ENCODE data around the gene NDST3.
A peak's percentile ranks its signal among the peaks of the same experiment; 100 is the strongest.

The NDST3 gene

DNA sequence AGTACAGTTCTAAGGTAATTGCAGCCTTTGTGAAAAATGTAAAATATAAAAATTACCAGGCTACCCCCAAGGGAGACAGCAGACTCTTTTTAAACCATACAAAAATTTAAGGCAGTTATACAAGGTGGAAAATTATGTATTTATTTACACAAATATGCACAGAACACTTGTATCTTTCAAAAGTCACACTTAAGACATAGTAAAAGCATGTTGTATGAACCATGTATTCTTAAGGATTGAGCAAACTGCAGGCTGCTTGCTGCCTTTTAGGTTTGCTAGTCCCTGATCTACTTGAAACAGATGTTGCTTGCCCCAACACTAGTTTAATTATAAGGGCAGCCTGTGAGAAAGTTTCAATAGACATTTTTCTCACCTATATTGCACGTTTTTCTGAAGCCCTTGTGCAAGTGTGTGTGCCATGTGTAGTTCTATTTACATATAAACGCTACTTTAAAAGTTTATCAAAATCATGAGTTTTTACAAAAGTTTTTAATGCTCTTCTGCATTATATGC lies 245.7 kb downstream of the NDST3 start:
- Histone ChIP-seq H3K9me3 (ENCODE audit: control insufficient read depth, insufficient read depth, low read length) (no peaks in the 10 kb centered on the region), H3K9ac (ENCODE audit: low read depth, low read length) (peak overlapping the region; percentile 47), H3K36me3 (ENCODE audit: control insufficient read depth, insufficient read depth, low read length) (no peaks in the 10 kb centered on the region), H3K27me3 (ENCODE audit: control insufficient read depth, insufficient read depth, low read length) (no peaks in the 10 kb centered on the region), H3K4me1 (ENCODE audit: control insufficient read depth, insufficient read depth, low read length) (peaks cover 4% of the 10 kb centered on the region), H3K4me3 (ENCODE audit: low read depth, low read length) (peak overlapping the region; percentile 69)

DNA sequence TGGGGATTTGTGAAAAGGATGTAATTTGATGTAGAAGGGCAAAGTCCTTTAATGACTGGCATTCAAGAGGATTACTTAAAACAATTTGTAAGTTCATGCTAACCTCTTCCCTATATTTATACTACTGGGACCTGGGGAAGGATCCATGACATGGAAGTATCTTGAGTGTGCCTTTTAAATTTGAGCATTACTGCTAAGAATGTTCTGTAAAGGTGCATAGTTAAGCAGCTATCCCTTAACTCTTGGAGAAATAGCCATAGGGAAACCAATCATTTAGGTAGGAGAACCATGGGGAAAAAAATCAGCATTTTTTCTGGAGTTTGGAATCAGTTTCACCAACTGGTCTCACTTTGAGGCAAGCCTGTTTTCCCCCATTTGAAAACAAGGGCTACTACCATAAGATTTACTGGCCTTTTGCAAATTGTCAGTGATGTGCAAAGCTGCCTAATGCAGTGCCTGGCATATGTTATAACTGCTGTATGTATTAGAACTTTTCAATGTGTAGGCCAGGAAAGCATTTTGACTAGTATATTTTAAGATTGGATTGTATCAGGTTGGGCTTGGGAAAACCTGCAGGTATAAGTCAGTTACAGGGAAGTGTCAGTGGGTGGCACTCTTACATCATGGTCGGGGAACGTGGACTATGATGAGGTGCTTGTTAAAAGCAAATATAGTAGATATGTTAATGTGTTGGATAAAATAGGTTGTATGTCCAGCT lies 246.4 kb downstream of the NDST3 start:
- Histone ChIP-seq H3K27me3 (ENCODE audit: control insufficient read depth, insufficient read depth, low read length) (no peaks in the 10 kb centered on the region), H3K9me3 (ENCODE audit: control insufficient read depth, insufficient read depth, low read length) (no peaks in the 10 kb centered on the region), H3K4me3 (ENCODE audit: low read depth, low read length) (no peak overlapping the region), H3K4me1 (ENCODE audit: control insufficient read depth, insufficient read depth, low read length) (peaks cover 4% of the 10 kb centered on the region), H3K36me3 (ENCODE audit: control insufficient read depth, insufficient read depth, low read length) (no peaks in the 10 kb centered on the region), H3K9ac (ENCODE audit: low read depth, low read length) (peak overlapping the region; percentile 47)

DNA sequence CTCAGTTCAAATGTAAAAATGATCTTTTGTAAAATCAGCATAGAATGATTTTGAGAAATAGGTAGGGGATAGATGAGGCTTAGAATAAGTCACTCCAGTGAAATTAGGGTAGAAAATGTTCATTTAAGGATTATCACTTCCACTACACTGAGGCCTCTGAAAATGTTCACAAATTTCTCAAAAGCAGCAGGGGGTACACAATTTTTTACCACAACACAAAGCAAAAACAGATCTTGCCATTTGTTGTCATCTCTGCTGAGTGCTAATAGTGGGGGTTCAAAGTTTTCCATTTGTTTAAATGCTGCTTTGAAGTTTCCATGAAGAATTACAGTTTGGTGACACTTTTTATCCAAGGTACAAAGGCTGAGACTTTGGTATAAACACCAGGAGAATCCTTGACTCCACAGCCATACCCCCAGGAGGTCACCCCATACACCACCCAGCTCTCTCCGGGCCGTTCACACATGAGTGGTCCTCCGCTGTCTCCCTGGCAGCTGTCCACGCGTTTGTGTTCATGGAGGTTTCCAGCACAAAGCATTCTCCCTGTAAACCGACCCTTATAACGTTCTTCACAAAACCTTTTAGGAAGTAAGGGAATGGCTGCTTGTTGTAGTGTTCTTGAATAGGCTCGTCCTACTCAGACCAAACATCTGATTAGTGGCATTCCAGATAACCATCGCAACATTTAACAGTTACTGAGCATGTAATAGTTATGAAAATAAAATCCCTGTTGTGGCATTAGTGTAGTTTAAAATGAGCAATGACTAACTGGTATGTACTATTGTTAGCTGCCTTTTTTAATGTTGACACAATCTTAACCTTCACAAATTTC lies 247.5 kb downstream of the NDST3 start:
- Histone ChIP-seq H3K4me1 (ENCODE audit: control insufficient read depth, insufficient read depth, low read length) (peaks cover 4% of the 10 kb centered on the region), H3K36me3 (ENCODE audit: control insufficient read depth, insufficient read depth, low read length) (no peaks in the 10 kb centered on the region), H3K9me3 (ENCODE audit: control insufficient read depth, insufficient read depth, low read length) (no peaks in the 10 kb centered on the region), H3K27me3 (ENCODE audit: control insufficient read depth, insufficient read depth, low read length) (no peaks in the 10 kb centered on the region), H3K9ac (ENCODE audit: low read depth, low read length) (no peak overlapping the region), H3K4me3 (ENCODE audit: low read depth, low read length) (no peak overlapping the region)

DNA sequence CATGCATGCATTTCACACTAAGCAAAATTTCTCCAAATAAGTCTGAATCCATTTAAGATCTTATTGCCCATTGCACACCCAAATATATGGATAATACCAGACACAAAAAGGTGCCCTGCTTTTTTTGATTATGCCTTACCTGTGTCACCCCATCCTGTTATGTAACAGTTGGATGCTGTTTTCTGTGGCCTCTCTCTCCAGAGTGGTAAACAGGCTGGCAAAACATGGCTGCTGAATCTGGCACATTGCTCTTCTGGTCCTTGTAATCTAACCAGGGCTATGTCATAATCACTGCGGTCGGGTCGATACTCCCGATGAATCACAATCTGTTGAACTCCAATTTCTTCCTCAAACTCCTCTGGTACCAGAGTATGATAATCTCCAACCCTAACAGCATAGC lies 248.4 kb downstream of the NDST3 start:
- H3K36me3 ChIP-seq (ENCODE audit: control insufficient read depth, insufficient read depth, low read length) = no peaks in the 10 kb centered on the region
- peaks cover 2% of the 10 kb centered on the region for H3K4me1 ChIP-seq (ENCODE audit: control insufficient read depth, insufficient read depth, low read length)
- H3K9me3 ChIP-seq (ENCODE audit: control insufficient read depth, insufficient read depth, low read length) = no peaks in the 10 kb centered on the region
- H3K9ac ChIP-seq (ENCODE audit: low read depth, low read length) = no peak overlapping the region
- H3K4me3 ChIP-seq (ENCODE audit: low read depth, low read length) = no peak overlapping the region
- H3K27me3 ChIP-seq (ENCODE audit: control insufficient read depth, insufficient read depth, low read length) = no peaks in the 10 kb centered on the region

DNA sequence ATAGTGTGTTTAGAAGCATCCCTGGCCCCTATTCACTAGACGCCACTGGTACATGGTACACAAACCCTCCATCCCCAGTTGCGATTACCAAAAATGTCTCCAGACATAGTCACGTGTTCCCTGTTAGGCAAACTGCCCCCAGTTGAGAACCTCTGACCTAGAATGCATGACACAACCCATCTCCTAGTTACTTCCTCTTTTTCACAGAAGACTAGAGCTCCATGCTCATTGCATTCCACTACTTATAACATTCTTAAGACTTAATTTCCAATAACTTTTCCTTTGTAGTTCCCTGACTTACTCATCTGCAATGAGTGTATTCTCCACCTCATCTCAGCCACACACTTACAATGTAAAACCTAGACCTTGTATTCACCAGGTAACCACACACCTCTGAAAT lies 249.9 kb downstream of the NDST3 start:
- Histone ChIP-seq H3K9ac (ENCODE audit: low read depth, low read length) (no peak overlapping the region), H3K9me3 (ENCODE audit: control insufficient read depth, insufficient read depth, low read length) (no peaks in the 10 kb centered on the region), H3K36me3 (ENCODE audit: control insufficient read depth, insufficient read depth, low read length) (no peaks in the 10 kb centered on the region), H3K4me3 (ENCODE audit: low read depth, low read length) (no peak overlapping the region), H3K4me1 (ENCODE audit: control insufficient read depth, insufficient read depth, low read length) (no peaks in the 10 kb centered on the region), H3K27me3 (ENCODE audit: control insufficient read depth, insufficient read depth, low read length) (no peaks in the 10 kb centered on the region)

DNA sequence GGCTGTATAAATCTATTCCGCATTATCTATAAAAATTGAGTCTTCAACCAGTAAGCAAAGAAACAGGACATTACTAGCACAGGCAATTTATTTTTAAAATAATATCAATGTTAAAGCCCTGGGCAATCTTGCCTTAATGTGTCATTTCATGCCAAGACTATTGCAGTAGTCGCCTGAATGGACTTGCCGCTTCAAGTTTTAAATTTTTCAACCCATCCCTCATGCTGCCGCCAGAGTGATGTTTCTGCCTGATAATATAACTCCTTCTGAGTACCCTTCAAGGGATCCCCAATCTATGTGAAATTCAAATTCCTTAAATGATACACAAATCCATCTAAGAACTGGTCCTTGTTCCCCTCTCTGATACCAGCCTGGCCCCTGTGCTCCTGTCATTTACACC lies 251.6 kb downstream of the NDST3 start:
- Histone ChIP-seq H3K4me1 (ENCODE audit: control insufficient read depth, insufficient read depth, low read length) (no peaks in the 10 kb centered on the region), H3K4me3 (ENCODE audit: low read depth, low read length) (no peak overlapping the region), H3K27me3 (ENCODE audit: control insufficient read depth, insufficient read depth, low read length) (no peaks in the 10 kb centered on the region), H3K9me3 (ENCODE audit: control insufficient read depth, insufficient read depth, low read length) (no peaks in the 10 kb centered on the region), H3K36me3 (ENCODE audit: control insufficient read depth, insufficient read depth, low read length) (no peaks in the 10 kb centered on the region), H3K9ac (ENCODE audit: low read depth, low read length) (no peak overlapping the region)

DNA sequence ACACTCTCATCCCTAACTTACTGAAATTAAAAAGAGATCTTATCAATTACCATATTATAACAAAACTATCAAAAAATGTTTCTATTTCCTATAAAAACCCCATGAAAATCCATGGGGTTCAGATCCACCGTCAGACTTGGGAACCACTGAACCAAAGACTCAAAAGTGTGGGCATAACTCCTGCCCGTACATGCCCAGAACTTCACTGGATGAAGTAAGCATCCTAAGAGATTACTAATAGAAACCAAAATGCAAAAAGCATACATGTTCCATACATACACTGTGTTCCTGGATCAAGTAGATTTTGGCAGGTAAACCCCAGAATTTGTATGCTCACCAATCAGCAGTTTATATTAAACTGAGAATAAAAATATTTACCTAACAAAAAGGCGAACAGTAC lies 252.4 kb downstream of the NDST3 start:
- H3K9ac ChIP-seq (ENCODE audit: low read depth, low read length) = no peak overlapping the region
- no peaks in the 10 kb centered on the region for H3K9me3 ChIP-seq (ENCODE audit: control insufficient read depth, insufficient read depth, low read length)
- H3K27me3 ChIP-seq (ENCODE audit: control insufficient read depth, insufficient read depth, low read length) = no peaks in the 10 kb centered on the region
- H3K4me3 ChIP-seq (ENCODE audit: low read depth, low read length) = no peak overlapping the region
- no peaks in the 10 kb centered on the region for H3K4me1 ChIP-seq (ENCODE audit: control insufficient read depth, insufficient read depth, low read length)
- H3K36me3 ChIP-seq (ENCODE audit: control insufficient read depth, insufficient read depth, low read length) = no peaks in the 10 kb centered on the region

DNA sequence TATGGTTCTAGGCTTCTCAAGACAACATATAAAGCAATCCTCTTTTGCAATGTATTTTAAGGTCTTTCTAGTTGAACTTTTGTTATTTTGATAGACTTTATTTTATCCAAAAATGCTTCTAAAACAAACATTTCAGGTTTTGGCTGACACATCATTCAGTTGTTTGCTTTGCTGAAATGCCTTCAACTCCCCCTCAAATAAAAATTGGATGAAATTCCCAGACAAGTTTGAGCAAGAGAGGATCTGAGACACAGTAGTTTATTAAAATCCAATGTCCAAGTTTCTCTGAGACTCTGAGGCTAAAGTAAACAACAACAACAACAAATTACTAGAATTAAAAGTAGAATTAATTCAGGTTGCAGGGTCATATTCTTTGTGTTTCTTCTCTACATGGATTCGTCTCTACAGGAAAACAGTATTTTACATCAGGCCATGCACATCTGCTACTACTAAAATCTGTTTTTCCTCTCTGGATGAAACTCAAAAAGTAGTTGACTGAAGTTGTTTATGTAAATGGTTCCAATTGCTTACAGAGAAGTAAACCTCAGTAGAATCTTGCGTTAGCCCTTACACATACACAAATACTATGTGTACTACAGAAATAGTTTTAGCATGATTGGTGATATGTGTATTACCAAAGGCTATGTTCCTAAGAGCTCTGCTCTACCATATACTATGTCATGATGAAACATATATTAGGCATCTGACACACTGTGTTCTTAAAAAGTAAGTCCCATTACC lies 253.6 kb downstream of the NDST3 start:
- no peaks in the 10 kb centered on the region for H3K9me3 ChIP-seq (ENCODE audit: control insufficient read depth, insufficient read depth, low read length)
- H3K27me3 ChIP-seq (ENCODE audit: control insufficient read depth, insufficient read depth, low read length) = no peaks in the 10 kb centered on the region
- no peaks in the 10 kb centered on the region for H3K4me1 ChIP-seq (ENCODE audit: control insufficient read depth, insufficient read depth, low read length)
- no peak overlapping the region for H3K9ac ChIP-seq (ENCODE audit: low read depth, low read length)
- H3K4me3 ChIP-seq (ENCODE audit: low read depth, low read length) = no peak overlapping the region
- H3K36me3 ChIP-seq (ENCODE audit: control insufficient read depth, insufficient read depth, low read length) = no peaks in the 10 kb centered on the region

DNA sequence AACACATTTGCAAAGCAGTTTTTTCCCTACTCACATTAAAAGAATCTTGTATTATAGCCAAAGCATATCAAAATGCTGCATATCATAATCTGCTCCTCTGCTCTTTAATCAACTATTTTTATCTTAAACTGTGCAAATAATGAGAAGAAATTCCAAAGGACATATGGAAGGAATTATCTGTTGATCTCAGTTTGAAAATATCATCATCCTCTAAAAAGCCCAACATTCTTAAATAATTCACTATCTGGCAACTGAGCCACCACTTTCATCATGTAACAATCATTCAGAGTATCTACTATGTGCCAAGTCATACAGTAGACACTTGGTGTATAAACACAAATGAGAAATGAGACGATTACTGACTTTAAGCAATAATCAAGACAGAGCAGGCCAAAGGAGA lies 255.5 kb downstream of the NDST3 start:
- Histone ChIP-seq H3K36me3 (ENCODE audit: control insufficient read depth, insufficient read depth, low read length) (no peaks in the 10 kb centered on the region), H3K4me1 (ENCODE audit: control insufficient read depth, insufficient read depth, low read length) (no peaks in the 10 kb centered on the region), H3K9ac (ENCODE audit: low read depth, low read length) (no peak overlapping the region)

DNA sequence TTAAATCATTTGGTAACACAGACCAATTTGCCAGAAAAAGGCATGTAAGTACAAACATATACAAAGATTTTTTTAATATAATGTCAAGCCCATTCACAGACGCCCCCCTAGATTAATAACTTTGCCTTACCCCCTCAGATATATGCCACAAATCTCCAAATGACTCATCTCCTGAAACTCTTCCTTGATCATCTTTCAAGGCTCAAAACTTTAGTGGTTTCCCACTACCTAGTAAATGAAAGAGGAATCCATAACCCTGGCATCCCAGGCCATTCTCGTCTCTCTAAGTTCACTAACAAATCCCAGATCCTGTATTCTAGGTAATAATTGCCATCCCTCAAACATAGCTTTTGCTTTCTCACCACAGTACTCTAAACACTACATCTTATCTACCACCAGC lies 256.7 kb downstream of the NDST3 start:
- no peaks in the 10 kb centered on the region for H3K36me3 ChIP-seq (ENCODE audit: control insufficient read depth, insufficient read depth, low read length)
- no peaks in the 10 kb centered on the region for H3K27me3 ChIP-seq (ENCODE audit: control insufficient read depth, insufficient read depth, low read length)
- no peak overlapping the region for H3K9ac ChIP-seq (ENCODE audit: low read depth, low read length)
- H3K4me1 ChIP-seq (ENCODE audit: control insufficient read depth, insufficient read depth, low read length) = no peaks in the 10 kb centered on the region
- H3K9me3 ChIP-seq (ENCODE audit: control insufficient read depth, insufficient read depth, low read length) = no peaks in the 10 kb centered on the region
- no peak overlapping the region for H3K4me3 ChIP-seq (ENCODE audit: low read depth, low read length)

More for the DNA sequence above, 255.5 kb downstream of the NDST3 start:
- no peak overlapping the region for H3K4me3 ChIP-seq (ENCODE audit: low read depth, low read length)
- H3K9me3 ChIP-seq (ENCODE audit: control insufficient read depth, insufficient read depth, low read length) = no peaks in the 10 kb centered on the region
- no peaks in the 10 kb centered on the region for H3K27me3 ChIP-seq (ENCODE audit: control insufficient read depth, insufficient read depth, low read length)

DNA sequence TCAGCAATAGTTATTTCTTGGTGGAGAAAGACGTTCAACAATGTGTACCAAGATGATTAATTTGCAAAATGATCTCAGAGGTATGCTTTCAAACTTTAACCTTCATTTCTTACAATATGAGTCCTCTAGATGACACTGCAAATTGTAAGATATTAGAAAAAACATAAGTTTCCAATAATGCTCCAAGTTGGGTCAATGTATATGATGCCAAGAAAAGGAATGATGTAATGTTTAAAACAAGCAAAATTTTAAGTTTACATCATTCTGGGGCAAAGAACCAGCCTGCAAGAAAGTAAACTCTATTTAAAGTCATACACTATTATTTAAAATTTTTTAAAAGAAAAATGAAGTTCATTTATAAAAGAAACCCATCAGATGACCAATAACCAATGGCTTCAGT lies 262.4 kb downstream of the NDST3 start:
- Histone ChIP-seq H3K4me3 (ENCODE audit: low read depth, low read length) (no peak overlapping the region), H3K36me3 (ENCODE audit: control insufficient read depth, insufficient read depth, low read length) (no peaks in the 10 kb centered on the region), H3K9ac (ENCODE audit: low read depth, low read length) (no peak overlapping the region), H3K4me1 (ENCODE audit: control insufficient read depth, insufficient read depth, low read length) (no peaks in the 10 kb centered on the region), H3K9me3 (ENCODE audit: control insufficient read depth, insufficient read depth, low read length) (no peaks in the 10 kb centered on the region), H3K27me3 (ENCODE audit: control insufficient read depth, insufficient read depth, low read length) (no peaks in the 10 kb centered on the region)
